IMR-90 (cell line): ENCODE data around the gene S100A11. TPM values are rescaled to one million over a fixed set of nuclear protein-coding genes. Genes with fewer than 3 reads are reported as not detected.
A peak's percentile ranks its signal among the peaks of the same experiment; 100 is the strongest.

Source experiments
- CHD1 ChIP-seq: IDR thresholded peaks from 2 replicates; pipeline ENCODE4 v1.6.1; 2012; ENCODE audit warnings: low read depth, low read length, improper control_type of control experiment
- MAFK ChIP-seq: IDR thresholded peaks from 2 replicates; pipeline ENCODE4 v1.6.1; 2012; ENCODE audit warnings: low read depth, low read length, improper control_type of control experiment
- POLR2A ChIP-seq: IDR thresholded peaks from 2 replicates; pipeline ENCODE4 v1.6.1; 2012; ENCODE audit warnings: mild to moderate bottlenecking, low read depth, low read length
- polyA plus RNA-seq, 3 experiments: library from polyadenylated mRNA; depleted of rRNA; stranded (reverse); fragments of >200 nt; gene quantifications; 2 replicates each; pipeline ENCODE4 v1.2.3, GENCODE V29; 2012; ENCODE audit warnings: low replicate concordance in 1 of 3
- total RNA-seq: library from RNA; depleted of rRNA; stranded (reverse); fragments of >200 nt; gene quantifications from 2 replicates; pipeline ENCODE4 v1.2.3, GENCODE V29; 2012
- TF ChIP-seq, protein P1 (sequence below): conservative IDR thresholded peaks from 2 replicates; pipeline ENCODE4 v1.5.1; 2012; ENCODE audit warnings: mild to moderate bottlenecking, low read depth, low read length, improper control_type of control experiment

The S100A11 gene
- total and polyA plus RNA-seq, 2 of the 4 experiments (the other 2 are of a cell fraction): 167 to 1,402 TPM

DNA sequence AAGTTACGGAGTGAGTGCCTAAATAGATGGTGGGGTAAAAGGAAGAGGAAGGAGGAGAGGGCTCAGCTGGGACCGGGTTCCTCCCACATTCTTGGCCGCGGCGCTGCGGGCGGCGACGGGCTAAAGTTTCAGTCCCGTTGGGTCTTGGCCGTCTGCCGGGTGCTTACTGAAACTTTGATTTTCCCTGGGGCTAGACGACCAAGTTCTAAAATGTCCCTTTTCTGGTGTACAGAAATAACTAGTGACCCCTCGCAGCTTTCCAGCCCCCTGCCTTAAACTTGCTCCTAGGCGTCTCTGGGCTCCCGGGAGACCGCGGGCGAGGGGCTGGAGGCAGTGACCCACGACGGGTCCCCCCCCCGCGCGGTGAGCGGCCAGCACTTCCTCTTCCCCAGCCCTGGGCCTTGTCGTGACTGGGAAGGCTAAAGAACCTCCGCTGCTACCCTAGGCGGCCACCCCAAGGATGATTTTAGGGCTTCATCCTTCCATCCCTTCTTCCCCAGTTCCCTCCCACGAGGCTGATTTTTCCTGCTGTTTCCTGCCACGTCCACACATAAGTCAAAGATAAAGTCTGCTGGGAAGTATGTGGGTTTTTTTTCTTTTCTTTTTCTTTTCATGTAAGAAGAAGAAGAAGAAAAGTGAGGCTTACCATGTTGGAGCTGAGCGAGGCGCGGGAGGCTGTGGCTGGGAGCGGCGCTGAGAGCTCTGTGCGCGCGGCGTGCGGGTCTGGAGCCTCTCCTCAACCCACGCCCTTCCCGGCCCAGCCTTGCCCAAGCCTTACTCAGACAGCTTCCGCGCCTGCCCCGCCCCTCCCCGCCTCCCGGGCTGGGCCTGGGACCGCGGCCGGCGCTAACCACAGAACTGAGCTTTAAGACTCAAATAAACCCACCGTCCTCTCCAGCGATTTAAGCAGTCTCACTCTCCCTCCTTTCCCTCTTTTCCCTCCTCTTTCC is at the start of gene S100A11 (continued):
- TF ChIP-seq, protein P1, sequence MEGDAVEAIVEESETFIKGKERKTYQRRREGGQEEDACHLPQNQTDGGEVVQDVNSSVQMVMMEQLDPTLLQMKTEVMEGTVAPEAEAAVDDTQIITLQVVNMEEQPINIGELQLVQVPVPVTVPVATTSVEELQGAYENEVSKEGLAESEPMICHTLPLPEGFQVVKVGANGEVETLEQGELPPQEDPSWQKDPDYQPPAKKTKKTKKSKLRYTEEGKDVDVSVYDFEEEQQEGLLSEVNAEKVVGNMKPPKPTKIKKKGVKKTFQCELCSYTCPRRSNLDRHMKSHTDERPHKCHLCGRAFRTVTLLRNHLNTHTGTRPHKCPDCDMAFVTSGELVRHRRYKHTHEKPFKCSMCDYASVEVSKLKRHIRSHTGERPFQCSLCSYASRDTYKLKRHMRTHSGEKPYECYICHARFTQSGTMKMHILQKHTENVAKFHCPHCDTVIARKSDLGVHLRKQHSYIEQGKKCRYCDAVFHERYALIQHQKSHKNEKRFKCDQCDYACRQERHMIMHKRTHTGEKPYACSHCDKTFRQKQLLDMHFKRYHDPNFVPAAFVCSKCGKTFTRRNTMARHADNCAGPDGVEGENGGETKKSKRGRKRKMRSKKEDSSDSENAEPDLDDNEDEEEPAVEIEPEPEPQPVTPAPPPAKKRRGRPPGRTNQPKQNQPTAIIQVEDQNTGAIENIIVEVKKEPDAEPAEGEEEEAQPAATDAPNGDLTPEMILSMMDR: no peak
- no peak for TF ChIP-seq MAFK
- no peak; the same call in 1 of the 2 replicates for TF ChIP-seq CHD1
- peak; percentile 98 for TF ChIP-seq POLR2A
